ENCODE results near the gene NIP7. TPM values are rescaled to one million over a fixed set of nuclear protein-coding genes. Genes with fewer than 3 reads are reported as not detected.
A peak's percentile ranks its signal among the peaks of the same experiment; 100 is the strongest.

NIP7 gene
- total RNA-seq, 2 donors from 2014 or later = 5.9 to 6.6 TPM

DNA sequence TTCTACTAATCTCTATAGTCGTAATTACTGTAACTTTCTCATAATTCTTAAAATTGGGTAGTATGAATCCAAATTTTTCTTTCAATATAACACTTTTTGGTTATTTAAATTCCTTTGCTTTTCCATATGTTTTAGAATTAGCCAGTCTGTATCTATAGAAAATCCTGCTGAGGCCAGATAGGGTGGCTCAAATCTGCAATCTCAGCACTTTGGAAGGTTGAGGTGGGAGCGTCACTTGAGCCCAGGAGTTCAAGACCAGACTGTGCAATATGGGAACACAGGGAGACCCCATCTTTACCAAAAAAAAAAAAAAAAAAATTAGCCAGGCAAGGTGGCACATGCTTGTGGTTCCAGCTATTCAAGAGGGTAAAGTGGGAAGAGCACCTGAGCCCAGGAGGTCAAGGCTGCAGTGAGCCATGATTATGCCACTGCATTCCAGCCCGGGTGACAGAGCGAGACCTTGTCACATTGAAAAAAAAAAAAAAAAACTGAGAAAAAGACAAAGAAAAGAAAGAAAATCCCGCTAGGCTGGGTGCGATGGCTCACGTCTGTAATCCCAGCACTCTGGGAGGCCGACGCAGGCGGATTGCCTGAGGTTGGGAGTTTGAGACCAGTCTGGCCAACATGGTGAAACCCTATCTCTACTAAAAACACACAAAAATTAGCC, 37.0 kb downstream of the NIP7 start:
- TF ChIP-seq, protein P1, sequence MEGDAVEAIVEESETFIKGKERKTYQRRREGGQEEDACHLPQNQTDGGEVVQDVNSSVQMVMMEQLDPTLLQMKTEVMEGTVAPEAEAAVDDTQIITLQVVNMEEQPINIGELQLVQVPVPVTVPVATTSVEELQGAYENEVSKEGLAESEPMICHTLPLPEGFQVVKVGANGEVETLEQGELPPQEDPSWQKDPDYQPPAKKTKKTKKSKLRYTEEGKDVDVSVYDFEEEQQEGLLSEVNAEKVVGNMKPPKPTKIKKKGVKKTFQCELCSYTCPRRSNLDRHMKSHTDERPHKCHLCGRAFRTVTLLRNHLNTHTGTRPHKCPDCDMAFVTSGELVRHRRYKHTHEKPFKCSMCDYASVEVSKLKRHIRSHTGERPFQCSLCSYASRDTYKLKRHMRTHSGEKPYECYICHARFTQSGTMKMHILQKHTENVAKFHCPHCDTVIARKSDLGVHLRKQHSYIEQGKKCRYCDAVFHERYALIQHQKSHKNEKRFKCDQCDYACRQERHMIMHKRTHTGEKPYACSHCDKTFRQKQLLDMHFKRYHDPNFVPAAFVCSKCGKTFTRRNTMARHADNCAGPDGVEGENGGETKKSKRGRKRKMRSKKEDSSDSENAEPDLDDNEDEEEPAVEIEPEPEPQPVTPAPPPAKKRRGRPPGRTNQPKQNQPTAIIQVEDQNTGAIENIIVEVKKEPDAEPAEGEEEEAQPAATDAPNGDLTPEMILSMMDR (IDR thresholded peaks at IDR 0.05) = no peak
- Histone ChIP-seq H3K4me1 (peaks cover 0 to 3% of the 10 kb centered on the region in 2 donors), H3K27me3 (no peaks in the 10 kb centered on the region), H3K9me3 (no peaks in the 10 kb centered on the region), H3K27ac (no peak overlapping the region), H3K36me3 (peaks cover 54% of the 10 kb centered on the region), H3K4me3 (no peak overlapping the region)
- DNase-seq (ENCODE audit: low spot score) = no peak

DNA sequence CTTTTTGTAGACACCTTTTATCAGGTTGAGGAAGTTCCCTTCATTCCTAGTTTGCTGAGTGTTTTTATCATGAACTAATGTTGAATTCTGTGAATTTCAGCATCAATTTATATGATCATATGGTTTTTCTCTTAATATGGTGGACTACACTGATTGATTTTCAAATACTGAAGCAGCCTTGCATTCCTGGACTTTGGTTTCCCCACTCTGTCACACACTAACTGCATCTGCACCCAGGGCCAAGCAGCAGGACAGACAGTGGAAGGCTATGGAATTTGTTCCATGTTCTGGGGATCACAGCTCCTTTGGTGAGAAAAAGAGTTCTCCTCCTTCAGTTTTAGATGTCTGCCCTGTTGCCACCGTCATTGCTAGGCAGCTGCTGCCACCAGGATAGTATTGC, 38.5 kb downstream of the NIP7 start:
- TF ChIP-seq, protein P1 (IDR thresholded peaks at IDR 0.05) = no peak
- Histone ChIP-seq H3K27me3 (no peaks in the 10 kb centered on the region), H3K27ac (no peak overlapping the region), H3K36me3 (peaks cover 58% of the 10 kb centered on the region), H3K4me1 (peaks cover 0 to 13% of the 10 kb centered on the region in 2 donors), H3K4me3 (no peak overlapping the region), H3K9me3 (no peaks in the 10 kb centered on the region)
- DNase-seq (ENCODE audit: low spot score) = no peak

DNA sequence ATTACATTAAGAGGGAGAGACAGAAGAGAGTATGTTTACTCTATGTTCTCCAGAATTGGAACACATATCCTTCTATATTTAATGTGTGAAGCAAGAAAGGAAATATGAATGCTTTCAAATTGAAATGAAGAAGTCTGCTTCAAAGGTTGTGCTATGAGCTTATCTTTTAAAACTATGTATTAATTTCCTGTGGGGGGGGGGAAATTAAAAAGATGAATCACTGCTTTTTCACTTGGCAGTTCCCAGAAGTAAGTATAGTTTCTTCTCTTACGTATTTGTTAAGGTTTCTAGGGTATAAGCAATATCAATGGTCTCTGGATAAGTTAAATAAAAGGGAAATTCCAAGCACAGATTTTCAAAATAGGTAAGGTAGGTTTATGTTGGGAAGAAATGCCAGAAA, 39.2 kb downstream of the NIP7 start:
- DNase-seq (ENCODE audit: low spot score) = no peak
- H3K9me3 ChIP-seq = no peaks in the 10 kb centered on the region
- H3K36me3 ChIP-seq = peaks cover 65% of the 10 kb centered on the region
- H3K4me1 ChIP-seq = peaks cover 0 to 15% of the 10 kb centered on the region in 2 donors
- TF ChIP-seq, protein P1 (IDR thresholded peaks at IDR 0.05) = no peak
- H3K27me3 ChIP-seq = no peaks in the 10 kb centered on the region
- no peak overlapping the region for H3K4me3 ChIP-seq
- H3K27ac ChIP-seq = no peak overlapping the region

DNA sequence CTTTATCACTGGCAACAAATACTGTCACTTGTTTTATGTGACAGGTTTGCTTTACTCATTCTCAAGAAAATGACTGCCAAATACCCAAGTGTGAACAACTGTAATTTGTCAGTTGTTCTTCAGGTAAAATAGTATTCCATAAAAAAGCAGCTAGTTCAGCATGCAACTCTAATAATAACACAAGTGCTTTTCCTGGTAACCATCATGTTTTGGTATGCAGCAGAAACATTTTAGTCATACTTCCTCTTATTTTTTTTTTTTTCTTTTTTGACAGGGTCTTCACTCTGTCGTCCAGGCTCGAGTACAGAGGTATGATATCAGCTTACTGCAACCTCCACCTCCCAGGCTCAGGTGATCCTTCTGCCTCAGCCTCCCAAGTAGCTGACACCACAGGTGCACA, 41.7 kb downstream of the NIP7 start:
- Histone ChIP-seq H3K27me3 (no peaks in the 10 kb centered on the region), H3K9me3 (no peaks in the 10 kb centered on the region), H3K4me3 (no peak overlapping the region), H3K27ac (no peak overlapping the region), H3K4me1 (peaks cover 0 to 27% of the 10 kb centered on the region in 2 donors), H3K36me3 (peaks cover 58% of the 10 kb centered on the region)
- DNase-seq (ENCODE audit: low spot score) = no peak
- TF ChIP-seq, protein P1 (IDR thresholded peaks at IDR 0.05) = no peak

DNA sequence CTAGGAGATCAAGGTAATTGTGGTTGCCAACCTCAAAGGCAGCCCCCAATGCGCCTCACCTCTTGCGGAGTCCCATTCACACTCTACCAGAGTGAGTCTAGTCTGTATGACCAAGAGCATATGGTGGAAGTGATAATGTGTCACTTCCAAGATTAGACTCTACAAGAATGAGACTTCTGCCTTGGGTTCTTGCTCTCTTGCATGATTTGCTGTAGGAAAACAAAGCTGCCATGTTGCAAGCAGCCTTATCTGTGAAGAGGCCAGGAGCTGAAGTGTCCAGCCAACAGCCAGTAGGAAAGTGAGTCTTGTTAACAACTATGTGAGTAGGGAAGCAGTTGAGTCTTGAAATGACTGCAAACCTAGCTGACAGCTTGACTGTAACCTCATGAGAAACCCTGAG, 42.8 kb downstream of the NIP7 start:
- no peak overlapping the region for H3K4me3 ChIP-seq
- no peak overlapping the region for H3K27ac ChIP-seq
- H3K27me3 ChIP-seq = no peaks in the 10 kb centered on the region
- TF ChIP-seq, protein P1 (IDR thresholded peaks at IDR 0.05) = no peak
- DNase-seq (ENCODE audit: low spot score) = no peak
- H3K36me3 ChIP-seq = peaks cover 58% of the 10 kb centered on the region
- H3K9me3 ChIP-seq = no peaks in the 10 kb centered on the region
- peaks cover 0 to 30% of the 10 kb centered on the region in 2 donors for H3K4me1 ChIP-seq

DNA sequence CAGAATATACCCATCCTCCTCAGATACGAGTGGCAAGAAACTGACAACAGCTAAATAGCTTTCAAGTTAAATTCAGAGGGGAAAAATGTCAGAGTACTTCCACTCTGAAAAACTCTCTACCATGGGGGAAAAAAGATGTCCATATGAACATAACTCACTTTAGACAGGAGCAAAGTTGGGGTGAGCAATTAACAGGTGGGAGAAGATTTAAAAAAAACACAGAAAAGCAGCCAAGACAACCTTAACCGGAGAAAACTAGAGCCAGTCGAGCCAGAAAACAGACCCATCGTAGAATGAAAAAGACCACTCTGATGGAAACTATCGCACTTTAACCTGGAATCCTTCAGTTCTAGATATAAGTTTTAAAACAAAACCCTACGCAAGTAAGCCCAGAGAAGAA, 45.4 kb downstream of the NIP7 start:
- Histone ChIP-seq H3K4me1 (peaks cover 0 to 30% of the 10 kb centered on the region in 2 donors), H3K36me3 (peaks cover 36% of the 10 kb centered on the region), H3K9me3 (no peaks in the 10 kb centered on the region), H3K4me3 (peak overlapping the region; percentile 63 to 69), H3K27me3 (no peaks in the 10 kb centered on the region), H3K27ac (peak overlapping the region; percentile 78 to 88)
- no peak for DNase-seq (ENCODE audit: low spot score)
- TF ChIP-seq, protein P1 (IDR thresholded peaks at IDR 0.05) = no peak
